ENCODE data around the gene TRMT44.

Gene TRMT44

DNA sequence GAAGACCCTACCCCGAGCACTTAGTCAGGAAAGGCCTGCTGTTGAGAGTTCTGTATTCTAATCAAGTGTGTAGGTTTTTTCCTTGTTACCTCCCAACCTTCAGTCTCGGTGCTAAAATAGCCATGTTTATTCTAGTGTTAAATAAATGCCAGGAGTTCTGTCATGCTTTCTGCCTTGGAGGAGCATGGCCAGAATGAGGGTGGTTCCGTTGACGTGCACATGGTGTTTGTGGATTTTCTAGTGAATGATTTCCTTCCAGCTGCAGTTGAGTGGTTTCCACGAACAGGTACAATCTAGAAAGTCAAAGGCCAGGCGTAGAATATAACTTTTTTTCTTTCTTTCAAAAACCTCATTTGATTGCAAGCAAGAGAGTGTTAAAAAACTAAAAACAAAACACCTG, 21.0 kb downstream of the TRMT44 start:
- ChIA-PET POLR2A (no interaction called here), CTCF (interaction anchor here (0.8 kb wide), 1 partner anchor 86 kb away, joined by 3 read pairs; no protein-coding TSS in a partner anchor)
- DNase-seq (ENCODE audit: extremely low spot score), result no peak
- TF ChIP-seq, protein P1, sequence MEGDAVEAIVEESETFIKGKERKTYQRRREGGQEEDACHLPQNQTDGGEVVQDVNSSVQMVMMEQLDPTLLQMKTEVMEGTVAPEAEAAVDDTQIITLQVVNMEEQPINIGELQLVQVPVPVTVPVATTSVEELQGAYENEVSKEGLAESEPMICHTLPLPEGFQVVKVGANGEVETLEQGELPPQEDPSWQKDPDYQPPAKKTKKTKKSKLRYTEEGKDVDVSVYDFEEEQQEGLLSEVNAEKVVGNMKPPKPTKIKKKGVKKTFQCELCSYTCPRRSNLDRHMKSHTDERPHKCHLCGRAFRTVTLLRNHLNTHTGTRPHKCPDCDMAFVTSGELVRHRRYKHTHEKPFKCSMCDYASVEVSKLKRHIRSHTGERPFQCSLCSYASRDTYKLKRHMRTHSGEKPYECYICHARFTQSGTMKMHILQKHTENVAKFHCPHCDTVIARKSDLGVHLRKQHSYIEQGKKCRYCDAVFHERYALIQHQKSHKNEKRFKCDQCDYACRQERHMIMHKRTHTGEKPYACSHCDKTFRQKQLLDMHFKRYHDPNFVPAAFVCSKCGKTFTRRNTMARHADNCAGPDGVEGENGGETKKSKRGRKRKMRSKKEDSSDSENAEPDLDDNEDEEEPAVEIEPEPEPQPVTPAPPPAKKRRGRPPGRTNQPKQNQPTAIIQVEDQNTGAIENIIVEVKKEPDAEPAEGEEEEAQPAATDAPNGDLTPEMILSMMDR (IDR thresholded peaks at IDR 0.05; ENCODE audit: control extremely low read depth, extremely low read depth, low read depth, missing control alignments), result no peak

DNA sequence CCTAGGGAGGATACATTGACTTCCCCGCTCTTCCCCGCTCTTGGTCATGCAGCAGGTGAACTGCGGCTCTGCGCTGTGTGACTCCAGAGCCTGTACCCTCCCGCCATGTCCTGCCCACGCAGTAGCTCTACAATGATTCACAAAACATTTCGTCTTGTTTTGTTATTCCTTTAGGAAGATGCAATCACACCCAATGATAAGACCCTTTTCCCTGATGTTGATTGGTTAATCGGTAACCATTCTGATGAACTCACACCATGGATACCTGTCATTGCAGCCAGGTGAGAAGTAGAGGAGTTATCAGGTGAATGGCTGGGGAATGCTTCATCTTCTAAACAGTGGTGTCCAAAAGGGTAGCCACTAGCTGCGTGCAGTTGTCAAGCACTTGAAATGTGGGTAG, 23.2 kb downstream of the TRMT44 start:
- POLR2A ChIA-PET, result no interaction called here
- no peak for DNase-seq (ENCODE audit: extremely low spot score)
- CTCF ChIA-PET, result interaction anchor here (1.2 to 1.3 kb wide), 2 partner anchors 10 to 454 kb away, joined by 3 read pairs; no protein-coding TSS in a partner anchor
- TF ChIP-seq, protein P1 (IDR thresholded peaks at IDR 0.05; ENCODE audit: control extremely low read depth, extremely low read depth, low read depth, missing control alignments), result no peak

DNA sequence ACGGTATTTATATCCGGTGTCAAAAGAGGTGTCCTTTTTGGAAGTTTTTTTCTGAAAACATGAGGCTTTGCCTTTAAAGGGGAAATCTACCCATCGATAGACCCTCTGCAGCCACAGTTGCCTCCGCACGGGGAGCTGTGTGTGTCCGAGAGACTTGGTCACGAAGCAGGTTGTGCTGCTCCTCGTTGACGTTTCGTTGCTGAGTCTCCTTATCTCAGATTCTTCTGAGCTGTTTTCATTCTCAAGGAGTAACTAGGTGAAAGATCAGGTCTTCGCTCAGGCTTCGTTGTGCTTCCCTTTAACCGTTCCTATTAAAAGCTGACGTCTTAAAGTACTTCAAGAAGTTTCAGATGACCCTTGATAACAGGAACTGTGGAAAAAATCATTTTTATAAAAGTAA, 23.8 kb downstream of the TRMT44 start:
- POLR2A ChIA-PET, result no interaction called here
- TF ChIP-seq, protein P1 (IDR thresholded peaks at IDR 0.05; ENCODE audit: control extremely low read depth, extremely low read depth, low read depth, missing control alignments), result no peak

DNA sequence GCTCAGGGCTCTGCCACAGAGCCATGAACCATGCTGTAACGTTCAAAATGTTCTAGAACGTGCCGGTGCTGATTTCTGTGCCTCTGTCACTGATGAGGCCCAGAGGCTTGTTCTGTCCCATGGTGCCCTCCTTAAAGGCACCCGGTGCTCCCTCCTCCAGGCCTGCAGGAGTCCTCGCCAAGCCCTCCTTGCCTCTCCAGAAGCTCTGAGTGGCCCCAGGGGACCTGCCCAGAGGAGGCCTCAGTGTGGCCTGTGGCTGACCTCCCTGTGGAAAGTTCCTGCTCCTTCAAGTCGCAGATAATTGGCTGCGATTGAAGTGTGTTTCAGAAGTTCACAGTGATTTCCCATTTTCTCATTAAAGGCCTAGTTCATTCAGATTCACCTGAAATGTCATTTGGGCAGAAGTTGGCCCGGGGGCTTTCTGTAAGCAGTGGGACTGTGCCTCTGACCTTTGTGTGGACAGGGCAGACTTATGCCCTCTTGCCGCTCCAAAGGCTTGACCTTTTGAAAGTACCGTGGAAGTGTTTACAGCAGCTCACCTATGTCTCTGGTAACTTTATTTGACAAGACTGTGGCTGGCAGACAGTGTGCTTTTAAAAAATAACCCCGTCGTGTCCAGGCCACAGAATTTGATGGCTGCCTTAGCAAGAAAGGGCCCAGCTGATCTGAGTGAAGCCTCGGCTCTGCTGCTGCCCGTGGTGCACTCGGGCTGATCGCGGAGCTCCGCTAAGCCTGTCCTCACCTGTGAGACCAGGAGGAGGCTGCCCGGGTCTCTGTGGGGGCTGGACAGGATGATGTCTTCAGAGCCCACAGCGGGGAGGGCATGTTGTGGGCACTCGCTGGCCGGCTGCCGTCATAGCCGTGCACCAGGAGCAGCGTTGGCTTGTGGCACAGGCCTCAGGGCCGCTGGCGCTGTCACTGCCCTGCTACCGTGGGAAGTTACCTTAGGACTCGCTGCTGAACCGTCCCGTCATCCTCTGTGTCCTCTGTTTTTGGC, 25.3 kb downstream of the TRMT44 start:
- POLR2A ChIA-PET, result no interaction called here
- TF ChIP-seq, protein P1 (IDR thresholded peaks at IDR 0.05; ENCODE audit: control extremely low read depth, extremely low read depth, low read depth, missing control alignments), result no peak
- CTCF ChIA-PET, result interaction anchor here (0.8 to 5.6 kb wide), 4 partner anchors 15 to 81 kb away, joined by 3 to 79 read pairs (median 4); no protein-coding TSS in a partner anchor
- no peak for DNase-seq (ENCODE audit: extremely low spot score)

More for the DNA sequence above, 23.8 kb downstream of the TRMT44 start:
- no peak for DNase-seq (ENCODE audit: extremely low spot score)
- CTCF ChIA-PET, result interaction anchor here (1.2 to 1.8 kb wide), 4 partner anchors 10 to 453 kb away, joined by 3 to 4 read pairs (median 3); no protein-coding TSS in a partner anchor

DNA sequence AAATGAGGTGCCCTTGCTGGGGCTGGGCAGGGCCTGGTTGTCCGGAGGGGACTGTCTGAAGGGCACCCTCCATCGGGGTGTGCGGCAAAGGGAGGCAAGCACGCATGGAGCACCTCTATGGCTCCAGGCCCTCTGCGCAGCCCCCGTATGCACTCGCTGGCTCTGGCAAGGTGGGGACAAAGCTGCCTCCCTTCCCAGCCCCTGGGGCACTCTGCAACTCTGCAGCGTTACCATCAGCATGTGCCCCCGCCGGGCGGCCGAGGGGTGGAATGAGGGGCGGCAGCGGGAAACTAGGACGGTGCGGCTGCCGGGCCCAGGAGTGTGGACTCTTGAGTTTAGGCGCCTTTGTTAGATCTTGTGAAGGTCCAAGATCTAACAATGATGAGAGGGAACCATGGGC, 26.4 kb downstream of the TRMT44 start:
- CTCF ChIA-PET, result interaction anchor here (1.8 to 5.6 kb wide), 4 partner anchors 29 to 130 kb away, joined by 7 to 79 read pairs (median 10); no protein-coding TSS in a partner anchor

More for the DNA sequence above, 26.4 kb downstream of the TRMT44 start:
- POLR2A ChIA-PET, result no interaction called here
- DNase-seq (ENCODE audit: extremely low spot score), result no peak
- TF ChIP-seq, protein P1 (IDR thresholded peaks at IDR 0.05; ENCODE audit: control extremely low read depth, extremely low read depth, low read depth, missing control alignments), result no peak

All from GM10248 (cell line).